ELF-1 (cell line): Measurements from ENCODE around the gene CISTR.
"Not testable (repeated sequence)": the region's sequence is repeated elsewhere in the genome, so short reads cannot be mapped to it uniquely, and the experiment has no call there.

Experiments
- DNase-seq: peaks from one replicate; pipeline ENCODE4 v3.0.0-alpha.2; 2016; ENCODE audit warnings: low read depth, low spot score

CISTR gene

DNA sequence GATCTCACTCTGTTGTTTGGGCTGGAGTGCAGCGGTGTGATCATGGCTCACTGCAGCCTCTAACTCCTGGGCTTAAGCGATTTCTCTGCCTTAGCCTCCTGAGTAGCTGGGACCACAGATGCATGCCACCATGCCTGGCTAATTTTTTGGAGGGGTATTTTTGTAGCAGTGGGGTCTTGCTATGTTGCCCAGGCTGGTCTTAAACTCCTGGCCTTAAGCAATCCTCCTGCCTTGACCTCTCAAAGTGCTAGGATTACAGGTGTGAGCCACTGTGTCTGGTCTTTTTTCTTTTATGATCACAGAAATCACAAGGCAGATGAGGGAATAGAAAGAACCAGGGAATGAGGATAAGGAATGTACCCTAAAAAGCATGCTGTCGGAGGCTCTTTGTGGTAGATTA, 11.0 kb upstream of the CISTR start:
- DNase-seq = not testable (repeated sequence)

DNA sequence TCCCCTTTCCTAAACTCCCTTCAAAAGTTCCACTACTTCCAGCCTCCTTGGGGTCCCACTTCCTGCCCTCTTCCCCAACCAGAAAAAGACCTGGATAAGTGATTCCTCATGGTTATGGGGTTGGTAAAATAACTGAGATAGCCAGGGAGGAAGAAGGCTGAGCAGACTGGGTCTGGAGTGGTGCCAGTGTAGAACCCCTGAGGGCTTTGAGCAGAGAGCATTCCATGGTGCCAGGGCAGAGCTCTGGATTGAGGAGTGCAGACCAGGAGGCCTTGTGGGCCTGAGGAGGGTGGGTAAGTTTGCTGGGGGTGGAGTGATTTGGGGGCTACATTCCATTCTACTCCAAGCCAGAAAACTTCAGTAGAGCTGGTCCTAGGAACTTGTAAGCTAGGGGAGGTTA, 9.5 kb upstream of the CISTR start:
- no peak for DNase-seq

DNA sequence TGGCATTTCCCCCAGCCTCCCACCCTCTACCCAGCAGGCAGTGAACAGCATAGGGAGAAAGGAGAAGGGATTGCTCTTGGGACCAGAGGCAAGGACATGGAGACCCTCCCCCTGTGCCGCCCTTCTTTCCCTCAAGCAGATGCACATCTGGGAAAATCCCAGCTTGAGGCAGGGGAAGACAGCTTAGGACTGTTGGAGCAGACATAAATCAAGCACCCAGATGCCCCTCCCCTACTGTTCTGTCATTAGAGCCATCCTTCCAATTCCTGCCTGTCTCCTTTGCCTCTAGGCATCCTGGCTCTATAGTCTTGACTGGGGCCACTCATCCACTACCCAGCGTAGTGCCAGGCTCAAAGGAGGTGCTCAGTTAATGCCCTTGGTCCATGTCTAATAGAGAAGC, 7.5 kb upstream of the CISTR start:
- DNase-seq = no peak

DNA sequence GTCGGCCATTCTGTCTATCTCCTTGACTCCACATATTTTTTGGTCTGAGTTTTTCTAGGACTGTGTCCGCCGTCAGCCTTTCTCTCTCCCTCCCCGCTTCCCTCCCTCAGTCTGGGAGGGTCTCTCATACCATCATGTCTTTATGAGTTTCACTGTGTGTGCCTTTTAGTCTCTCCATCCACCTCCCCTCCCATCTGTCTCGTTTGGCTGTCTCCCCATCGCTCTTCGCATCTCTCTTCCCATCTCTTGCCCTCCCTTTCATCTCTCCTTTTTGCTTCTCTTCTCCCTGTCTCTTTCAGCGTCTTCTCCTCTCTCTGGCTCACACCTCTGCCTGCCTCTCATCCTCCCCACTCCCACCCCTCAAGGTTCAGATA, 6.9 kb upstream of the CISTR start:
- no peak for DNase-seq

DNA sequence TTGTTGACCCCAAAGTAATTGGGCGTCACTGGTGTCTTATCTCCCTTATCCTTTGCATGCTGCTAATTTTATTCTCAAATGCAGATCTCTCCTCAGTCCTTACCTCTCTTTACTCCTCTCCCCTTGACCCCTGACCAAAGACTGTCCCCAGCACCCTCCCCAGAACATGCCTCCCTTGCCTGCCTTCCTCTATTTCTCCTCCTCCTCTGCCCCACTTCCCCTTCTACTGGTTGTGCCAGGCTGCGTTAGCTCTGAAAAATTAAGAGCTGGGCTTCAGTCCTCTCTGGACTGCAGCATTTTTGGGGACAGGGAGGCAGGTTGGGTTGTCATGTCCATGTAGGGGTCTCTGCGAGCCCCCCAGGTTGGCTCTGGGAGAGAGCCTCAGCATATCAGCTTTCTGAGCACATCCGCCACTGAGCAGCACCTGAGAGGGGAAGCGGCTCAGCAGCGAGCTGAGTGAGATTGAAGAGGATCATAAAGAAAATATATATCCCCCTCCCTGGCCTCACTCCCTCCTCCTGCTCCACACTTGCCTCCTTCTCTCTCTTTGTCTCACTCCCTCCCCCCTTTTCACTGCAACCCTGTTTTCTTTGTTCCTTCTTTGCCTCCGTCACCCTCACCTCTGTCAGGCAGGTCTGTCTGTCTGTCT, 6.4 kb upstream of the CISTR start:
- DNase-seq = no peak

DNA sequence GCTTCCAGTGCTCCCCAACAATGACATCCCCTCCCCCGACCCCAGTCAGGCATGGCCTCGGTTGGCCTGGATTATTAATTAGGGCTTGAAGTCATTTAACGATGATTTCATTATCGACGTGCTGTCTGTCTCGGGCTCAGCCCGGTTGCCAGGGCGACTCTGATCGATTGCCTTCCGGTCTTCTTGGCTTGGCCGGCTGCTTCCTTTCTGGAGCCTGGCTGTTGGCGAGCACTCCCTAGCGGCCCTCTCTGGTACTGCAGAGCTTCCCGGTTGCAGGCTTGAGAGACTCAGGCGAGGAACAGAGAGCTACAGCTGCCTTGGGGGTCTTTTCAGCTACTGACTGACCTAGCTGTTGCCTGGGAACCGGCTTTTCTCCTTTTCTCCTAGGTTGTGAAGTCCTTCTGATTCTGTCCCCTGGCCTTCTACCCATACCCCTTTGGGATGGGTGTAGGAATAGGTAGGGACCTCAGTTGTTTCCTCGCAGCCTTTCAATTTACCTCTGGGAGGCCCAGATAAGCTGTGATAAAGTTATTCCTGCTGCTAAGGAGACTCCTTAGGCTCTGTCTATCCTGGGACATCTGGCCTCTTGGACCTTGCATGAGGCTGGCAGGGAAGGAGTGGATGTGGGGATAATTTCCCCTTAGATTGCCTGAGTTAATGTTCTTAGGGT, 5.5 kb upstream of the CISTR start:
- DNase-seq = peak; percentile 96

DNA sequence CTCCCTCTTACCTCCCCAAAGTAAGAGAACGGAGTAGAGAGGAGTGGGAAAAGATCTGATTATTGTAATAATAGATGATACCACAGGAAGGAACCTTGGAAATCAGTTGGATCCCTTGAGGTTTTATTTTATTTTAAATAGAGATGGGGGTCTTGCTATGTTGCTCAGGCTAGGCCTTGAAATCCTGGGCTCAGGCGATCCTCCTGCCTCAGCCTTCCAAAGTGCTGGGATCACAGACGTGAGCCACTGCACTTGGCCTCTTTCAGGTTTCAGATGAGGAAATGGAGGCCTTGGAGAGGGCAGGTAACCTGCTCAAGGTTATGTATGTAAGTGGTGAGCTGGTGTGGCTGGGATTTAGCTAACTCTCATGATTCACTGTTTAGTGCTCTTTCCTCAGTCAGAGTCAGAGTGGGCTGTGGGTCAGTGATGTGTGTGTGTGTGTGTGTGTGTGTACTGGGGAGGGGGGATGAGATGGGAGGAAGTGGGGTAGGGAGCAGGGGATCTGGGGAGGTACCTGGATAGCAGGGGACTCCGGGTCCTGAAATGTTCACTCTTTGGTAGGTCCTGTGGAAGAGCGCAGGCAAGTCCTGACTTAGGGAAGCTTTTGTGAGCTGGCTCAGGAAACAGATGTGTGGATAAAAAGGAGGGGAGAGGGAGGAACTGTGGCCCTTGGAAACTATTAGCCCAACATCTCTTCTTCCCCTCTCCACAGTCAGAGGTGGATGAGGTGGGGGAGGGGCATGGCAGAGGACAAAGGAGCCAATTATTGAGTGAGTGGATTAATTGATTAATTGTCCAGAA, 4.7 kb upstream of the CISTR start:
- no peak for DNase-seq

DNA sequence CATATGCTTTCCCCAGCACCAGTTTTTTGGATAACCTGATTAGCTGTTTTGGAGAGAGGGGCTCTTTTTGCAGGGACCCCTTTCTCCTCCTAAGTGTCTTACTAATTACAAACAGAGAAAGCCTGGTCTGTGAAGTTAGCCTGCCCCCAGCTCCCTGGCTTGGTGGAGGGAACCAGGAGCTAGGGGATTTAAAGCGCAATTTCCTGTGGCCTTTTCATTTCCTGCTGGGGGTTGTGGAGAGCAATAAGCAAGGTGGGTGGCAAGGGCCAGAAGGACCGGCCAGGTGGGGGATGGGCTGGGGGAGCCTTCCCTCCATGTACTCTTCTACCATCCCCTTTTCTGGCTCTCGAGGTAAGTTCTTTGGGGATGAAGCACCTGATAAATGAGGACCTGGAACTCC, 4.1 kb upstream of the CISTR start:
- DNase-seq = no peak

DNA sequence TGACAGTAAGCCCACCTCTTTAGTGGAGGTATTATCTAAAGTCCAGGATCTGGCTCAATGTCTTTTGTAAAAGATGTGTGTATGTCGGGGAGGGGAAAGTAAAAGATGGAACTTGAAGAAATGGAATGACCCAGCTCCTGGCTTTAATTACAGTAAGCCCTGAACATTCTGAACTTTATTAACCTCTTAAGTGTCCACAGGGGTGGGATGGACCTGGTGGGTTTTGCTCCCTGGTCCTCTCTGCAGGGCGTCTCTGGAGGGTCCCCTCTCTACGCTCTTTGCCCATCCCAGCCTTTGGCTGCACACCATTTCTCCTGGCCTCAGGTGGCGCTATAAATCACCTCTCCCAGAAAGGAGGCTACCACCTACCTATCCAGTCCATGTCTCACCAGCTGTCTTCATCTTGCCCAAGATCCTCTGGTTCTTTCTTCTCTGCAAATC, 3.7 kb upstream of the CISTR start:
- no peak for DNase-seq

DNA sequence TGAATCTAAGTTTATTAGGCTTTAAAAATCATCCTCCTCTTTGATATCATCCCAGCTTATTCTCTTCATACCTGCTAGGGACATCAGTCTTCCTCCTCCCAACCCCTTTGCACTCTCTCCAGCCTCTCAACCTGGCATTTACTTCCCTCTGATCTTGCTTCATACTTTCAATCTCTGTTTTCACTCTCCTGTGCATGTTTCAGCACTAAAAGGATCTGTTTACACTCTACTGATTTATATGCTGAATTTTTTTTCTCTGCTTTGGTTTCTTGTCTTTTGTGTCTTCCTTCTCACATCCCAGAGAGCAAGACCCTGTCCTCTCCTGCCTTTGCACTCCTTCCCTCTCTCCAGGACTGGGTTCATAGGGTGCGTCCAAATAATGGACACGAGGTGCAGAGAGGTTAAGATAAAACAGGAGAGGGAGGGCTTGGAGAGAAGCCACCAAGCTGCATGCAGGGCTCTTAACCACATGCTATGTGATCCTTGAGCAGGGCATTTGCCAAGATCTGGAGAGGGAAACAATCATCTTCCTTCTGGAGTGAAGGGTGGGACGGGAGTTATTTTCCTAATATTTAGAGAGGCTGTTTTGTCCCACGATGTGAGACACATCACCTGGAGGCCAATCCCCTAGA, 3.0 kb upstream of the CISTR start:
- DNase-seq = no peak

DNA sequence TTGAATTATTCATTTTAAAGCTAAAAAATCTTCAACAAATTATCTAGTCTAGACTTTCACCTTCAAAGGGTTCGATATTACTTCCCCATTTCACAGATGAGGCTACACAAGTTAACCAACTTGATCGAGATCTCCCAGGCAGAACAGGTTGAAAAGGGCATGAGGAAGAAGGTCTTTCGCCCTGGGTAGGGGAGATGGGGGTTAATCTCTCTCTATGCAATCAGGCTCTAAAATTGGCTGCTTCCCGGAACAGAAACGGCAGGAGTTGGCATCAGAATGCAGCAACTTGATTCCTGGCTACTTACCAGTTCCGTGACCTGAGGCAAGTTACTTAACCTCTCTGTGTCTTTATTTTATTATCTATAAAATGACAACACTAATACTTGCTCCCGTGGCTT, 2.4 kb upstream of the CISTR start:
- no peak for DNase-seq

DNA sequence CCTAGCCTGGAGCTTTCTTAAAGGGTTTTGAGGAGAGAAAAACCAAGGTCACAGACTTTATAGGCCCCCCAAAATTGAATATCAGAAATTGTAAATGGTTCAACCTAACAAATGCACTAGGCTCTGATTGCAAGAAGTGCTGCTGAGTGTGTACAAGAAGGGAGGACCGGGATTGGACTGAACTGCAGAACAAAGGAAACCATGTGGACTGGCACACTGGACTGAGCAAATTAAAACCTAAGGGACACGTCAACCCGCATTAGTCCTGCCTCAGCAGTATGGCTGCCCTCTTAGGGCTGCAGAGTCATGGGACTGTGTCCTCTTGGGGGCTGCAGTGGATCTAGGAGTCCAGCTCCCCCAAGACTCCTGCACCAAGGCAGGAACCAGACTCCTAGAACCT, 842 bp upstream of the CISTR start:
- no peak for DNase-seq

DNA sequence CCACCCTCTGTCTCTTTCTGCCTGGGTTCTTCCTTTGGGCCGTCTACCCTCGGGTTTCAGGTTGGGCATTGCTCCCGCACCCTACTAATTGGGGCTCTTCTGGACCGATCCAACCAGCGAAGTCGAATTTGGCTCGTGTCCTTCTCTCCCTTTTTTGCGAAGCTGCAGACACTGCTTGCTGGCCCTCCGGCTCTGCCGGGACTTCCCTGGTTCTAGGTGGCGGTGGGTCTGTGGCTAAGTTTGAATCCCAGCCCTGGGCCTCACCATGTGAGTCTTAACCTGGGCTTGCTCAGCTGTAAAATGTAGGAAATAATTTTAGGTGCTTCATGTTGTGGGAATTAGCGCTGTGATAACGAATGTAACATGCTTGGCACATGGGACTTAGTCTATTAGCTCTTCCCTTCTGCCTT, 418 bp upstream of the CISTR start:
- no peak for DNase-seq

DNA sequence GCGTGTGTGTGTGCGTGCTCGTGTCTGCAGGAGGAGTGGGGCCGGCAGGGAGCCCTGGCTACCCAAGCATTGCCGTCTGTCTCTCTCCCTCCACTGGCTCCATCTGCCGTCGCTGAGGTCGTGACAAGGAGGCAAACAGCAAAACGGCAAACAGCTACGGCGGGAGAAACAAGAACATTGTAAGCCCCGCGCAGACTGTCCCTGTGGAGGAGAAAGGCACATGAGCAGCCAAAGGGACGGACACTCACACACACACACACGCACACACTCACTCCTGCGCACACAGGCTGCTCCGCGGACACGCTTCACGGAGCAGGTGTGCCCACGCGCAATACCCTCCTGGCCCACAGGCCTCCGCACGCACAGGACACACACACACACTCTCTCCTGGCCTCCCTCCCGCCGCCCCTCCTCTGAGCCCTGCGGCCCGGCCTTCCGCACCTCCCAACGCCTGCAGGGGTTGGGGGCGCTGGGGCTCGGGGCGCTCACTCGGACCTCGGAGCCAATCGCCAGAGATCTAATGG, 905 bp downstream of the CISTR start:
- peak; percentile 37 for DNase-seq

DNA sequence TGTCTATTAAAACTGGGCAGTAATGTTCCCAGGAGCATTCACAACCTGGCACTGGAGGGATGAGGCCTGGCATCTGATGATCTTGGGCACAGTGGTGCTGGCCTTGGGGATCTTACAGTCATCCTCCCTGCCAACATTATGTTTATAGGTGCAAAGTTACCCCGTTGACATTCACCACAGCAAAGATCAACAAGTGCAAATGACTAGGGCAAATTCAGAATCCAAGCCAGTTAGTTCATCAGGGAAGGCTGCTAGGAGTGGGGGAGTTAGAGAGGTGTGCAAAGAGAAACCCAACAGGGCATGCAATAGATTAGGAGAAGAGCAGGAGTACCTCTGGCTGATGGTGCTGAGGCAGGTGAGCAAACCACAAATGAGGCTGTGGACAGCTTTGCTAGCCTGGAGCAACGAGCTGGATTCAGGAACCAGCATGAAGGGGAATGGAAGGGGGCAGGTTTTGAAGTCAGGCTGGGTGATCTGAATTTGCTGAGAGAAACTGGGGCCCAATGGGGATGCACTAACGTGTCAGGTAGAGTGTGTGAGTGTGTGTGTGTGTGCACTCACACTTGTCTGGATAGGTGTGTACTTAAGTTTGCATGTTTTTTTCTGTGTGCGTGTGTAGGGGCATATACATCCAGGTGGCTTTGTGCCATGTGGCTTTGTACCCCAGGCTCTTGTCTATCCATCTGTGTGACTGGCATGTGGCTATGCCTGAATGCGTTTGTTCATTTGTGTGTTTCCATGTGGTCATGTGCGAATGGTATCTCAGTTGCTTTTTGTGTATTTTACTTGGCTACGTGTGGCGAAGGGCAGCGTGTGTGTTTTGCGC, 1.6 kb downstream of the CISTR start:
- no peak for DNase-seq

DNA sequence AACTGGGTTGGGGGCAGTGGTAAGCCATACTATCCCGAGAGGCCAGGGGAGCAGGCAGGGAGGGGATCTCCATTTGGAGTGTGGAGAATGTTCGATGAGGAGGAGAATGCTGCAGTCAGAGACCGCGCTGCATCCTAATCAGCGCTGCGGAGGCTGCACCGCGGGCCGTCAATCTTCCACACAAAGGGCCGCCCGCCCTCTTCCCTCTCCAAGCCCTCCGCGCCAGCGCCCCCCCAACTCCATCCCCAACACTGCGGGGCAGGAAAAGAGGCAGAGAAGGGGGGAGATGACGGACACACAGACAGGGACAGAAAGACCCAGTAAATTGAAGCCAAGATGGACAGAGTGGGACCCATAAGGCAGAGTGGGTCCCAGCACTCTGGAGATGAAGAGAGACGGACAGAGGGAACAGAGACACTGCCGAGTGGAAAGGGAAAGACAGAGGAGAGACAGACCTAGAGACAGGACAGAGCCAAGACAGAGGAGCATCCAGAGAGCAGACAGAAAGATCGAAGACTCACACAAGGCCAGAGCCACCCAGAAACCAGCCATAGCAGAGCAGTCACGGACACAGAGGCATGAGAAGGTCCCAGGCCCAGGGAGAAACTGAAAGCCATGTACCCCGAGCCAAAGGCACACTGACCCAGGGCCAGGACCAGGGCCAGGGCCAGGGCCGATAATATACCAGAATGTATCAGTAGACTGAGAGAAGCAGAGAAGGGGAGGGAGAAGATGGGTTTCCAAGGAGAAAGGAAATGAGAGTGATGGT, 3.5 kb downstream of the CISTR start:
- DNase-seq = no peak

DNA sequence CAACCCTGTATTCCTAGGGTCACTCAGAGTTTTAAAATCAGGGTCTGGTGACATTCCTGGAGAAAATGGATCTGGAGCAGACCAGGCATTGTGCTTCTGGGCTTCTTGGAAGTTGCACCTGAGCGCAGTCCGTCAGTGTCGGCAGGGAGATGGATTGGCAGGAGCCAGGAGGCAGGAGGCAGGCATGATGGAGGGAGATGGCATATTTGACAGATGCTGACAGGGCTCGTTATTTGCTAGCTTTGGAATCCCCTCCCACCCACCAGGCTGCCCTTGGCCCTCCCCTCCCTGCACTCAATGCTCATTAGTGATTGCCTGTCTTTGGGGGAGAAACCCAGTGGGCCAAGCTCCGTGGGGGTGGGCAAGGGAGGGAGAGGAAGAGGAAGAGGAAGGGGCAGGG, 4.7 kb downstream of the CISTR start:
- no peak for DNase-seq

DNA sequence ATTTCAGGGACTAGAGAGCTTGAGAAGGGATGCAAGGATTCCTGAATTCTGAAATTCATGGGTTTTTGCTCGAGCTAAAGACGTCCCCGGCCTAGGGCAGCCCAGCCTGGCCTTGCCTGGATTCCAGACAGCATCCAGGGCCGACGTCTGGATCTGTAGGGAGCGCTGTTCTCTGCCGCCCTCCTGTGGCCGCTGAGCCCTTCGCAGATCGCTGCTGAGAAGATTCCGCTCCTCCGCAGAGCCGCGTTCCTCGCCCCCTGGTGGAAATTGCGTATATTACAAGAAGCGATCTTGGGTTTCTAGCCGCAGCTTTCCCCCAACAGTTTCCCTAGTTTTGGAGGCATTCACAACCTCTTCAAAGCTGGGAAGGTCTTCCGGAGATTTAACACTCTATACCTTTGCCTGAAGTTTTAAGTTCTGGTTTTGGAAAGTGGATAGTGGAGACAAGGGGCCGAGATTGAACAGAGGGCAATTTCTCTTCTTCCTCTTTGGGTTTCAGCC, 5.1 kb downstream of the CISTR start:
- peak; percentile 96 for DNase-seq

DNA sequence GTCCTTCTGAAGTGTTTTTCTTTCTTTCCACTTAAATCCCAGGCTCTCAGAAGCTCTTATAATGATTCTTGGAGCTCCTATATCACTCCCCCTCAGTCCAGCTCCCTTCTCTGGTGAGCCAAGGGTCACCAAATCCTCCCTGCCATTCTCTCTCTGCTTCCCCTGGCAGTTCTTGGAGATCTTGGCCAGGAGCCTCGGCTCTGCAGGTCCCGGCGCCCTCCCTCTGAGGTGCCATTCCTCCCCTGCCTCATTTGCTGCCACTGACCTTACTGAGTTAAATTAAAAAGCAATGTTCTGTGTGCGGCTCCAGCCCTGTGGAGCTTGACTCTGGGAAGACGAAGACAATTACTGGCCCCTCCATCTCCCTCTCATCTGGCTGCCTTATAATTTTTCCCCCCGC, 7.0 kb downstream of the CISTR start:
- DNase-seq = no peak

DNA sequence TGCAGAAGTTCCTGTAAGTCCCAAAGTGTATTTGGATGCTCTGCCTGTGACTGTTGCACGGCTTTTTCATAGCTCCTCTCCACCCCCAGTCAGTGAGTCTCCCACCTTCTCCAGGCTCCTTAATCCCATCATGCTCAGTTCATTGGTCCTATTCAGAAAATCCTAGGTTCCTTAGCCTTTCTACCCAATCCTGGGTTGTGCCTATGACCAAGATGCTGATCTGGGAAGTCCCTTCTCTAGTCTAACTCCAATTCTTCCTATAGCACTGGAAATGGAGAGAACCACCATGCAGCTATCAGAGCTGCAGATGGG, 7.7 kb downstream of the CISTR start:
- no peak for DNase-seq
